Inferior parietal cortex (tissue), 1 donor: ENCODE measurements around the gene MINDY4.

ENCODE experiments used
- DNase-seq: peaks from one replicate; pipeline ENCODE4 v3.0.0-alpha.2; 2016; ENCODE audit errors: extremely low spot score

The MINDY4 gene

GRCh38 chr7:30915005-30915601, 143.9 kb downstream of the MINDY4 start:
- no peak for DNase-seq

GRCh38 chr7:30915751-30916150, 144.5 kb downstream of the MINDY4 start:
- no peak for DNase-seq

- DNase-seq = no peak
These were observed 145.0 kb downstream of the MINDY4 start for GRCh38 chr7:30916255-30916654.

GRCh38 chr7:30916767-30917166, 145.6 kb downstream of the MINDY4 start:
- DNase-seq = no peak

- no peak for DNase-seq
These were observed 146.1 kb downstream of the MINDY4 start for GRCh38 chr7:30917216-30917893.

- no peak for DNase-seq
These were observed 147.5 kb downstream of the MINDY4 start for GRCh38 chr7:30918676-30919075.

GRCh38 chr7:30920021-30920583, 148.9 kb downstream of the MINDY4 start:
- DNase-seq = no peak

GRCh38 chr7:30920584-30921539, 149.6 kb downstream of the MINDY4 start:
- no peak for DNase-seq

- no peak for DNase-seq
These were observed 150.6 kb downstream of the MINDY4 start for GRCh38 chr7:30921540-30922401.

GRCh38 chr7:30922596-30922995, 151.4 kb downstream of the MINDY4 start:
- no peak for DNase-seq

GRCh38 chr7:30923009-30923773, 152.0 kb downstream of the MINDY4 start:
- DNase-seq = no peak

GRCh38 chr7:30923774-30924413, 152.7 kb downstream of the MINDY4 start:
- no peak for DNase-seq

GRCh38 chr7:30924624-30925023, 153.4 kb downstream of the MINDY4 start:
- DNase-seq = no peak

GRCh38 chr7:30925117-30925516, 153.9 kb downstream of the MINDY4 start:
- DNase-seq = no peak

- no peak for DNase-seq
These were observed 154.7 kb downstream of the MINDY4 start for GRCh38 chr7:30925913-30926312.

- DNase-seq = no peak
These were observed 155.1 kb downstream of the MINDY4 start for GRCh38 chr7:30926313-30926712.

- DNase-seq = no peak
These were observed 155.8 kb downstream of the MINDY4 start for GRCh38 chr7:30927040-30927439.

GRCh38 chr7:30927559-30927958, 156.3 kb downstream of the MINDY4 start:
- no peak for DNase-seq

- DNase-seq = no peak
These were observed 157.1 kb downstream of the MINDY4 start for GRCh38 chr7:30928254-30928872.

- DNase-seq = no peak
These were observed 158.5 kb downstream of the MINDY4 start for GRCh38 chr7:30929686-30930085.
